ENCODE measurements around the gene OR13J1.

- TF ChIP-seq CTCF (IDR thresholded peaks at IDR 0.05) (no peak), NR3C1 (CRISPR knock-in tag; conservative IDR thresholded peaks at IDR 0.05; ENCODE audit: low read depth) (no peak), TEAD1 (CRISPR knock-in tag; IDR thresholded peaks at IDR 0.05) (no peak), FOXK1 (CRISPR knock-in tag; IDR thresholded peaks at IDR 0.05) (no peak), JUN (CRISPR knock-in tag; IDR thresholded peaks at IDR 0.05) (no peak), MAX (CRISPR knock-in tag; IDR thresholded peaks at IDR 0.05) (no peak)
Measured at GRCh38 chr9:35828716-35829083, 41.5 kb downstream of the OR13J1 start, which contains the start of gene FAM221B.
